ENCODE results near the gene NXPH4. TPM values are rescaled to one million over a fixed set of nuclear protein-coding genes. Genes with fewer than 3 reads are reported as not detected.

NXPH4 gene
- total RNA-seq, 1 donor from 2014 or later: not detected

DNA sequence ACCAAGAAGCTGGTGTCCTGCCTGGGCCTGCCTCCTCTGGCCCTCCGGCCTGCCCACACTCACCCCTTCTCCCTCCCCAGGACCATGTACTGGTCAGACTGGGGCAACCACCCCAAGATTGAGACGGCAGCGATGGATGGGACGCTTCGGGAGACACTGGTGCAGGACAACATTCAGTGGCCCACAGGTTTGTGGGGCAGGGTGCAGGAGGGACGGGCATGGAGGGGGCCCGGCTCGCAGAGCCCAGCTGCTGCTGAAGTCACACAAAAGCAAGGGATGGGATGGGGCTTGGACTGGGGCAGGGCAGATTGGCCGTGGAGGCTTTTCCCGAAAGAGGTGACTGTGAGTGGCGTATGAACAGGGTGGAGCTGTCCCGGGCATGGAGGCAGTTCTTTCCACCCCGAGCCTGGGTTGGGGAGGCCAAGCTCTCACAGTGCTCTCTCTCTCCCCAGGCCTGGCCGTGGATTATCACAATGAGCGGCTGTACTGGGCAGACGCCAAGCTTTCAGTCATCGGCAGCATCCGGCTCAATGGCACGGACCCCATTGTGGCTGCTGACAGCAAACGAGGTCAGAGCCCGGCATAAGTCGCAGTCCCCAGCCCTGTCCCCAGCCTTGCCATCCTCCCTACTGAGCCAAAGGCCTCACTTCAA is 7.8 kb upstream of the NXPH4 start:
- H3K27ac ChIP-seq: no peak overlapping the region

DNA sequence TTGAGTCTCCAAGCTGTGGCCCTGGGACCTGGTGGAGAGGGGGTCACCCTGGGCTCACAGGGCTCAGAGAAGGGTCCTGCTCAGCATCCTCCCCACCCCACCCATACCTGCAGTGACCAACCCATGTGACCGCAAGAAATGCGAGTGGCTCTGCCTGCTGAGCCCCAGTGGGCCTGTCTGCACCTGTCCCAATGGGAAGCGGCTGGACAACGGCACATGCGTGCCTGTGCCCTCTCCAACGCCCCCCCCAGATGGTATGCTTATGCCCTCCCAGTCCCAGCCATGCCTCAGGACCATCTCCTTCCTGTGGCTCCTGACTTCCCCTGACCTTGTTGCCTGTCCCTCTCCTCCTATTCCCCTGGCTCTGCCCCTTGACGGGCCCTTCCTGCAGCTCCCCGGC is 6.7 kb upstream of the NXPH4 start:
- Histone ChIP-seq H3K27ac (no peak overlapping the region), H3K4me1 (peaks cover 20% of the 10 kb centered on the region), H3K36me3 (peaks cover 79% of the 10 kb centered on the region), H3K27me3 (ENCODE audit: low read depth) (peaks cover 11% of the 10 kb centered on the region), H3K4me3 (no peak overlapping the region), H3K9me3 (no peaks in the 10 kb centered on the region)
- DNase-seq: no peak
- intact Hi-C loops (cut with DNase I): no loop called here
- ATAC-seq: no peak
- TF ChIP-seq, protein P1, sequence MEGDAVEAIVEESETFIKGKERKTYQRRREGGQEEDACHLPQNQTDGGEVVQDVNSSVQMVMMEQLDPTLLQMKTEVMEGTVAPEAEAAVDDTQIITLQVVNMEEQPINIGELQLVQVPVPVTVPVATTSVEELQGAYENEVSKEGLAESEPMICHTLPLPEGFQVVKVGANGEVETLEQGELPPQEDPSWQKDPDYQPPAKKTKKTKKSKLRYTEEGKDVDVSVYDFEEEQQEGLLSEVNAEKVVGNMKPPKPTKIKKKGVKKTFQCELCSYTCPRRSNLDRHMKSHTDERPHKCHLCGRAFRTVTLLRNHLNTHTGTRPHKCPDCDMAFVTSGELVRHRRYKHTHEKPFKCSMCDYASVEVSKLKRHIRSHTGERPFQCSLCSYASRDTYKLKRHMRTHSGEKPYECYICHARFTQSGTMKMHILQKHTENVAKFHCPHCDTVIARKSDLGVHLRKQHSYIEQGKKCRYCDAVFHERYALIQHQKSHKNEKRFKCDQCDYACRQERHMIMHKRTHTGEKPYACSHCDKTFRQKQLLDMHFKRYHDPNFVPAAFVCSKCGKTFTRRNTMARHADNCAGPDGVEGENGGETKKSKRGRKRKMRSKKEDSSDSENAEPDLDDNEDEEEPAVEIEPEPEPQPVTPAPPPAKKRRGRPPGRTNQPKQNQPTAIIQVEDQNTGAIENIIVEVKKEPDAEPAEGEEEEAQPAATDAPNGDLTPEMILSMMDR (IDR thresholded peaks at IDR 0.05): no peak

More for the DNA sequence above, 7.8 kb upstream of the NXPH4 start:
- Histone ChIP-seq H3K4me1 (peaks cover 11% of the 10 kb centered on the region), H3K9me3 (no peaks in the 10 kb centered on the region), H3K27me3 (ENCODE audit: low read depth) (peaks cover under 1% of the 10 kb centered on the region), H3K36me3 (peaks cover 90% of the 10 kb centered on the region), H3K4me3 (no peak overlapping the region)
- intact Hi-C loops (cut with DNase I): no loop called here
- ATAC-seq (no peak), DNase-seq (no peak)
- TF ChIP-seq, protein P1 (IDR thresholded peaks at IDR 0.05): no peak

DNA sequence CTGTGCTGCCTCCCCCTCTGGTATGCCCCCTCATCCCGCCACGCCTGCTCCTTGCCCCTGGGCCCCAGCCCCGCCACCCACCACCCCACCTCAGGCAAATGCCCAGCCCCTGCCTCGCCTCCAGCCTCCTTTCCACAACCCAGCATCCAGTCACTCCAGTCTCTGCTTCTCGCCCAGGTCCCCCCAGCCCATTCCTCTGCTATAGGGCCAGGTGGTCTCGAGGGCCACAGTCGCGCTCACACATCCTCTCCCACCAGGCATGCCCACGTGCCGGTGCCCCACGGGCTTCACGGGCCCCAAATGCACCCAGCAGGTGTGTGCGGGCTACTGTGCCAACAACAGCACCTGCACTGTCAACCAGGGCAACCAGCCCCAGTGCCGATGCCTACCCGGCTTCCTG is 6.1 kb upstream of the NXPH4 start:
- Histone ChIP-seq H3K36me3 (peaks cover 73% of the 10 kb centered on the region), H3K27ac (no peak overlapping the region), H3K4me3 (no peak overlapping the region), H3K27me3 (ENCODE audit: low read depth) (peaks cover 15% of the 10 kb centered on the region), H3K9me3 (no peaks in the 10 kb centered on the region), H3K4me1 (peaks cover 20% of the 10 kb centered on the region)
- DNase-seq (no peak), ATAC-seq (no peak)
- TF ChIP-seq, protein P1 (IDR thresholded peaks at IDR 0.05): no peak
- intact Hi-C loops (cut with DNase I): no loop called here

GRCh38 chr12:57210926-57211692 is 5.5 kb upstream of the NXPH4 start:
- H3K36me3 ChIP-seq: peaks cover 67% of the 10 kb centered on the region
- H3K4me1 ChIP-seq: peaks cover 25% of the 10 kb centered on the region
- DNase-seq: no peak
- intact Hi-C loops (cut with DNase I): no loop called here
- TF ChIP-seq, protein P1 (IDR thresholded peaks at IDR 0.05): no peak
- no peaks in the 10 kb centered on the region for H3K9me3 ChIP-seq
- ATAC-seq: no peak
- H3K4me3 ChIP-seq: no peak overlapping the region
- no peak overlapping the region for H3K27ac ChIP-seq
- H3K27me3 ChIP-seq (ENCODE audit: low read depth): peaks cover 21% of the 10 kb centered on the region

GRCh38 chr12:57211791-57212700 is 4.5 kb upstream of the NXPH4 start:
- Histone ChIP-seq H3K27ac (no peak overlapping the region), H3K9me3 (no peaks in the 10 kb centered on the region), H3K27me3 (ENCODE audit: low read depth) (peaks cover 29% of the 10 kb centered on the region), H3K4me1 (peaks cover 32% of the 10 kb centered on the region), H3K4me3 (no peak overlapping the region), H3K36me3 (peaks cover 57% of the 10 kb centered on the region)
- DNase-seq (no peak), ATAC-seq (no peak)
- intact Hi-C loops (cut with DNase I): no loop called here
- TF ChIP-seq, protein P1 (IDR thresholded peaks at IDR 0.05): no peak
